ENCODE results near the gene GPR42.

GPR42 gene

GRCh38 chr19:35332817-35333216 is 38.1 kb upstream of the GPR42 start:
- Histone ChIP-seq H3K27me3 (ENCODE audit: insufficient read depth, low read depth) (peaks cover 58% of the 10 kb centered on the region), H3K4me2 (no peak overlapping the region), H2AFZ (ENCODE audit: low read depth) (no peak overlapping the region), H3K27ac (no peak overlapping the region), H3K79me2 (ENCODE audit: insufficient read depth, low read depth) (no peaks in the 10 kb centered on the region), H3K4me1 (ENCODE audit: low read depth, poor library complexity, severe bottlenecking) (no peaks in the 10 kb centered on the region), H3K36me3 (ENCODE audit: insufficient read depth) (no peaks in the 10 kb centered on the region), H4K20me1 (ENCODE audit: insufficient read depth) (no peaks in the 10 kb centered on the region), H3K4me3 (IDR thresholded peaks at IDR 0.05; ENCODE audit: insufficient read depth, low read depth, low read length) (no peak overlapping the region), H3K9ac (no peak overlapping the region)
- TF ChIP-seq CTCF (conservative IDR thresholded peaks at IDR 0.05; ENCODE audit: low read depth, low read length) = no peak

- Histone ChIP-seq H3K4me3 (IDR thresholded peaks at IDR 0.05; ENCODE audit: insufficient read depth, low read depth, low read length) (no peak overlapping the region), H4K20me1 (ENCODE audit: insufficient read depth) (no peaks in the 10 kb centered on the region), H3K36me3 (ENCODE audit: insufficient read depth) (no peaks in the 10 kb centered on the region), H3K9ac (no peak overlapping the region), H3K79me2 (ENCODE audit: insufficient read depth, low read depth) (no peaks in the 10 kb centered on the region), H3K27ac (no peak overlapping the region), H3K4me1 (ENCODE audit: low read depth, poor library complexity, severe bottlenecking) (no peaks in the 10 kb centered on the region), H3K4me2 (no peak overlapping the region), H2AFZ (ENCODE audit: low read depth) (no peak overlapping the region), H3K27me3 (ENCODE audit: insufficient read depth, low read depth) (peaks cover 65% of the 10 kb centered on the region)
- no peak for TF ChIP-seq CTCF (conservative IDR thresholded peaks at IDR 0.05; ENCODE audit: low read depth, low read length)
Observed at GRCh38 chr19:35334144-35334753, 36.6 kb upstream of the GPR42 start.

GRCh38 chr19:35336166-35336955 is 34.5 kb upstream of the GPR42 start:
- Histone ChIP-seq H3K4me3 (IDR thresholded peaks at IDR 0.05; ENCODE audit: insufficient read depth, low read depth, low read length) (no peak overlapping the region), H3K79me2 (ENCODE audit: insufficient read depth, low read depth) (no peaks in the 10 kb centered on the region), H3K4me2 (no peak overlapping the region), H2AFZ (ENCODE audit: low read depth) (no peak overlapping the region), H3K27me3 (ENCODE audit: insufficient read depth, low read depth) (peaks cover 67% of the 10 kb centered on the region), H3K4me1 (ENCODE audit: low read depth, poor library complexity, severe bottlenecking) (no peaks in the 10 kb centered on the region), H3K27ac (no peak overlapping the region), H4K20me1 (ENCODE audit: insufficient read depth) (no peaks in the 10 kb centered on the region), H3K36me3 (ENCODE audit: insufficient read depth) (no peaks in the 10 kb centered on the region), H3K9ac (no peak overlapping the region)
- TF ChIP-seq CTCF (conservative IDR thresholded peaks at IDR 0.05; ENCODE audit: low read depth, low read length) = no peak

GRCh38 chr19:35337097-35337983 is 33.5 kb upstream of the GPR42 start:
- Histone ChIP-seq H3K4me1 (ENCODE audit: low read depth, poor library complexity, severe bottlenecking) (no peaks in the 10 kb centered on the region), H4K20me1 (ENCODE audit: insufficient read depth) (no peaks in the 10 kb centered on the region), H3K36me3 (ENCODE audit: insufficient read depth) (no peaks in the 10 kb centered on the region)

More at GRCh38 chr19:35337097-35337983, 33.5 kb upstream of the GPR42 start:
- no peak overlapping the region for H2AFZ ChIP-seq (ENCODE audit: low read depth)
- H3K27me3 ChIP-seq (ENCODE audit: insufficient read depth, low read depth) = peaks cover 67% of the 10 kb centered on the region
- no peak overlapping the region for H3K4me2 ChIP-seq
- H3K9ac ChIP-seq = no peak overlapping the region
- H3K27ac ChIP-seq = no peak overlapping the region
- no peak for TF ChIP-seq CTCF (conservative IDR thresholded peaks at IDR 0.05; ENCODE audit: low read depth, low read length)
- no peaks in the 10 kb centered on the region for H3K79me2 ChIP-seq (ENCODE audit: insufficient read depth, low read depth)
- H3K4me3 ChIP-seq (IDR thresholded peaks at IDR 0.05; ENCODE audit: insufficient read depth, low read depth, low read length) = no peak overlapping the region

Data from KMS-11 (cell line).